Stimulated activated naive CD4-positive, alpha-beta T cell (primary cell): Measurements from ENCODE around the gene SP4.
"Not testable (repeated sequence)": the region's sequence is repeated elsewhere in the genome, so short reads cannot be mapped to it uniquely, and the experiment has no call there.

Experiments used
- DNase-seq, 6 experiments: peaks; one replicate each; lab custom pipeline; 2025; lab: John Stamatoyannopoulos, UW

The SP4 gene

DNA sequence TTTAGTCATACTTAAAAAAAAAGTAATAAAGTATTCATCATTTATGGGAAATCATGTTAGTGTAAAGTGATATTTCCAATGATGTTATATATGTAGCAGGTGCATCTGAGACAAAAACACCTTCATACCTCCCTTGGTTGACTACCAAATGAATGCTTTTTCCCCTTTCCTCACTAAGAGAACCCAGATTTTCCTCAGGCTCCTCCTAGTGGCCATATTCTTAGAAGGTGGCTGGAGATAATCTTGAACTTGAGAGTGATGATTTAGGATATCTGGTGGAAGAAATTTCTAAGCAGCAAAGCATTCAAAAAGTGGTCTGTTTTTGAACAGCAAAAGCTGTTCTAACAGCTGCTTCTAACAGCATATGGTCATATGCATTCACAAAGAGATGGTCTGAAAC lies 98.1 kb downstream of the SP4 start:
- peak in 1 of 6 experiments; percentile 11 for DNase-seq

DNA sequence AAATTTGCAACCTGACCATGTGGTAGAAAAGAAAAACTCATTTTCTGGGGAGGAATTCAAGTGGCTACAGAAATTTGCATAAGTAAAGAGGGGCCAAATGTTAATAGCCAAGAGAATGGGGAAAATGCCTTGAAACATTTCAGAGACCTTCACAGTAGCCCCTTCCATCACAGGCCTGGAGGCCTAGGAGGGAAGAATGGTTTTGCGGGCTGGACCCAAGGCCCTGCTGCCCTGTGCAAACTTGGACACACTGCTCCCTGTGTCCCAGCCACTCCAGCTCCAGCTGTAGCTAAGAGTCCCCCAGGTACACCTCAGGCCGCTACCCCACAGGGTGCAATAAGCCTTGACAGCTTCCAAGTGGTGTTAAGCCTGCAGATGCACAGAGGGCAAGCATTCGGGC lies 98.6 kb downstream of the SP4 start:
- DNase-seq: no peak

DNA sequence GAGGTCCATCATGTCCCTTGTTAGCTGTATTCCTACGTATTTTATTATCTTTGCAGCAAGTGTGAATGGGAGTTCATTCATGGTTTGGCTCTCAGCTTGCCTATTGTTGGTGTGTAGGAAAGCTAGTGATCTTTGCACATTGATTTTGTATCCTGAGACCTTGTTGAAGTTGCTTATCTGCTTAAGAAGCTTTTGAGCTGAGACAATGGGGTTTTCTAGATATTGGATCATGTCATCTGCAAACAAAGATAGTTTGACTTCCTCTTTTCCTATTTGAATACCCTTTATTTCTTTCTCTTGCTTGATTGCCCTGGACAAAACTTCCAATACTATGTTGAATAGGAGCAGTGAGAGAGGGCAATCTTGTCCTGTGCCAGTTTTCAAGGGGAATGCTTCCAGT lies 104.6 kb downstream of the SP4 start:
- DNase-seq: not testable (repeated sequence)

DNA sequence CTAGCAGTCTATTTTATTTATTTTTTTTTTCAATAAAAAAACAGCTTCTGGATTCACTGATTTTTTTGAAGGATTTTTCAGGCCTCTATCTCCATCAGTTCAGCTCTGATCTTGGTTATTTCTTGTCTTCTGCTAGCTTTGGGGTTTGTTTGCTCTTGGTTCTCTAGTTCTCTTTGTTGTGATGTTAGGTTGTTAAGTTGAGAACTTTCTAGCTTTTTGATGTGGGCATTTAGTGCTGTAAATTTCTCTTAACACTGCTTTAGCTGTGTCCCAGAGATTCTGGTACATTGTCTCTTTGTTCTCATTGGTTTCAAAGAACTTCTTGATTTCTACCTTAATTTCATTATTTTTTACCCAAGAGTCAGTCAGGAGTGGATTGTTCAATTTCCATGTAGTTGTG lies 105.8 kb downstream of the SP4 start:
- DNase-seq: not testable (repeated sequence)

DNA sequence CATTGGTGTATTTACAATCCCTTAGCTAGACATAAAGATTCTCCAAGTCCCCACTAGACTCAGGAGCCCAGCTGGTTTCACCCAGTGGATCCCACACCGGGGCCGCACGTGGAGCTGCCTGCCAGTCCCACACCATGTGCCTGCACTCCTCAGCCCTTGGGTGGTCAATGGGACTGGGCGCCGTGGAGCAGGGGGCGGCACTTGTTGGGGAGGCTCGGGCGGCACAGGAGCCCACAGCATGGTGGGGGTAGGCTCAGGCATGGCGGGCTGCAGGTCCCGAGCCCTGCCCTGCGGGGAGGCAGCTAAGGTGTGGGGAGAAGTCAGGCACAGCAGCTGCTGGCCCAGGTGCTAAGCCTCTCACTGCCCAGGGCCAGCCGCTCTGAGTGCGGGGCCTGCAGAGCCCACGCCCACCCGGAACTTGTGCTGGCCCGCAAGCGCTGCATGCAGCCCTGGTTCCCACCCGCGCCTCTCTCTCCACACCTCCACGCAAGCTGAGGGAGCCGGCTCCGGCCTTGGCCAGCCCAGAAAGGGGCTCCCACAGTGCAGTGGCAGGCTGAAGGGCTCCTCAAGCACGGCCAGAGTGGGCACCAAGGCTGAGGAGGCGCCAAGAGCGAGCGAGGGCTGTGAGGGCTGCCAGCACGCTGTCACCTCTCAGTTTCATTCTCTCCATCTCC lies 108.7 kb downstream of the SP4 start:
- DNase-seq: not testable (repeated sequence)

- no peak for DNase-seq
Measured at GRCh38 chr7:21538936-21539495, 111.1 kb downstream of the SP4 start.

DNA sequence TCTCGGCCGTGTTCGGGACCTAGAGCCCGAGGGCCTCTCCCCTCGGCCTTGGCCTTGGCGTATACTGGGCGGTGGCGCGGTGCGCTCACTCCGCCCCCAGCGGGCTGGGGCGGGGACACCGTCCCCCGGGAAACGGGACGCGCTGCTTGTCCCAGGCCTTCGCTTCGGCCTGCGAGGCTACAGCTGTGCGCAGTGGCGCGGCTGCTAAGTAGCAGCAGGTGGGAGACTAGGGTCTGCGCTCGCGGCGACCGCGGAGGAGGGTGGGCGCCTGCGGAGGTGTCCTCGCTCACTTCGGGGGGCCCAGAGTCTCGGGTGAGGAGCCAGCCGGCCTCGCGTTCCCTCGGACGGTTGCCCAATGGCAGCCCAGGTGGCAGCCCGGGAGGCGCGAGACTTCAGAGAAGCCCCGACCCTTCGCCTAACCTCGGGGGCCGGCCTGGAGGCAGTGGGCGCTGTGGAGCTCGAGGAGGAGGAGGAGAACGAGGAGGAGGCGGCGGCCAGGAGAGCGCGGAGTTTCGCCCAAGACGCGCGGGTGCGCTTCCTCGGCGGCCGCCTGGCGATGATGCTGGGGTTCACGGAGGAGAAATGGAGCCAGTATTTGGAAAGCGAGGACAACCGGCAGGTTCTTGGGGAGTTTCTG lies 115.1 kb downstream of the SP4 start, which contains the start of gene DNAH11:
TSS of gene DNAH11 (plus strand) at position 149 of the 637 bp plus-strand sequence. CDS start at position 356, 207 bp downstream.
- no peak for DNase-seq

GRCh38 chr7:21543528-21544302 lies 115.8 kb downstream of the SP4 start:
- peak in 1 of 6 experiments; percentile 7 for DNase-seq

- DNase-seq: no peak
Measured at GRCh38 chr7:21544303-21544656, 116.4 kb downstream of the SP4 start.

GRCh38 chr7:21544715-21545114 lies 116.8 kb downstream of the SP4 start:
- DNase-seq: no peak

DNA sequence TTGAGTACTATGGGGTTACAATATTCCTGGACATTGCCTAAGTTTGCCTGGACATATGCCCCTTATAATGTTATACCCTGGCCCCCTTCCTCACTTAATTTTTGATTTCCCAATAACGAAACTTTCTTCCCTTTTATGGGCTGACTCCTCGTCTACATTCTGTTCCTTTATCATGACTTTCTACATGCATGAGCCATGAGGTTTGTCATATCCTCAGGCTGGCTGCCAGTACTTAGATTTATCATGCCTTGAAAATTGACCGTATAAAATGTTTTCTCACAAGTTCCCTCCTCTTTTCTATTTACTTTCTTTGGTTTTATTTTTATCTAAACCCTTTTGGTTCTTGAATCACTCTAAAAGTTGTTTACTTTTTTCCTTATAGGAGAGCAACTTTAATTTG lies 119.6 kb downstream of the SP4 start:
- no peak for DNase-seq

- DNase-seq: no peak
Measured at GRCh38 chr7:21548491-21548890, 120.6 kb downstream of the SP4 start.

DNA sequence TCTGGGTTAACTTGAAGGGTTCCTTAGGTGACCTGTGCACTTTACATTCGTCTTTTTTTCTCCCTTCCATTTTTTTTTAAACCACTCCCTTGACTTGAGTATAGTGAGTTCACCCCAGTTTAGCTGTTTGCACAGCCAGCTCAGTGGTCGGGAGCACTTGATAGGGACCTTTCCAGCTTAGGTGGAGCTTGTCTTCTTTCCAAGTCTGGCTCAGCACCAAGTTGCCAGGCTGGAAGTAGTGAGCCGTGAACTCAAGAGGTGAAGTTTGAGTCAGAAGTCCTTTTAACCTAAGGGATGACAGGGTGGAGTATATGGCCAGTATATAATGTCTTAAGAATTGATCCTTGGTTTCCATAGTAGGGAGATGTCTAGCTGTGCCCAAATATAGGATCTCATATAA lies 122.2 kb downstream of the SP4 start:
- no peak for DNase-seq

DNA sequence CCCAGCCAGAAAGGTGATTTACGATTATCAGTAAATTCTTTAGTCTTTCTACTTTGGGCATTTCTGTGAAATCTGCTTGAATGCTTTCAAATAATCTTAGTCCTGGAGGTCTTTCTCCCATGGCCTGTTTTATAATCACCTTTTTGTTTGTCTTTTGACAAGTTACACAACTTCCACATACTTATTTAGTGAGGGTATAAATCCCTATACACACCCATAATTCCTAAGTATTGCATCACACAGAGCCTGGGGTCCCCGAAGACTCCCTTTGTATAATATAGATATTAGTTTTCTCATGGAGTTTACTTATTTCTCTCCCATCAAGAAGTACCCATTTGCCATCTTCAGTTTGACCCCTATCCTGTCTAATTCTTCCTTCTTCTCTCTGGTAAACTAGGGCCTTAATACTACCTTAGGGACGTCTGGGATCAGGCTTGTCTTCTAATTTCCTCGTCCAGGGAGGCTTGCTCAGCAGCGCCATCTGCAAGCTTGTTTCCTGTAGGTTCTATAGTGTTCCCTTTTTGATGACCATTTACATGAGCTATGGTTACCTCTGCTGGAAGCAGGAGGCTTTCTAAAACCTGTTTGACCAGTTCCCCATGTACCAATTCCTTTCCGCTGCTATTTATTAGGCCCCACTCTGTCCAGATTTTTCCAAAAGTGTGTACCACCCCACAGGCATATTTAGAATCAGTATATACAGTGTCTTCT lies 123.1 kb downstream of the SP4 start:
- DNase-seq: no peak

DNA sequence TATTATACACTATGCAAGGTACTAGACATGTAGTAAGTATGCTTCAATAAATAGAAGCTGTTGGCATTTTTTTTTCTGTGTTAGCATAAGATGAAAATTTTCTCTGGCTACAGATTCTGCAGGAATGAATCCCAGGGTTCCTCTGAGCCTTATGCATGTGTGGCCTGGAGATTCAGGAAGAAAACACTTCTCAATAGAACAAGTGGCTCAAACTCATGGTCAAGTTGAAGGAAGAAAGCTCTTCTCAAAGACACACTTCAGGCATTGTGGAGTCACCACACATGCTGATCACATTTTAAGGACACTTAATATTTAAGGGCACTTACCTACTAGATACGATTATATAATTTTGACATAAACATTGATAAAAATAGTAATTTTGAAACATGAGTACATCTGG lies 134.5 kb downstream of the SP4 start:
- no peak for DNase-seq
